Upper lobe of left lung (tissue), 4 donors: ENCODE data around the gene TOMM22.
A peak's percentile ranks its signal among the peaks of the same experiment; 100 is the strongest.

Source experiments
- CTCF ChIP-seq, 6 experiments: fragments of 450-650 bp in 4 of 6; fragments of 200-600 bp in 2 of 6; sonication (generic) in 2 of 6; IDR thresholded peaks; one replicate each; pipeline ENCODE4 v1.5.1; 2016 to 2019; ENCODE audit warnings: antibody characterized with exemption in 6 of 6
- EP300 ChIP-seq, 4 donors: sonication (generic); formaldehyde crosslinking; IDR thresholded peaks; one replicate each; pipeline ENCODE4 v1.5.1; 2017; ENCODE audit warnings: antibody characterized with exemption in 4 of 4, control low read depth in 2 of 4
- POLR2A ChIP-seq, 4 donors: fragments of 450-650 bp; IDR thresholded peaks; one replicate each; pipeline ENCODE4 v1.5.1; 2016 to 2017; ENCODE audit warnings: antibody characterized with exemption in 4 of 4, mild to moderate bottlenecking in 2 of 4
- POLR2AphosphoS5 ChIP-seq, 2 donors: sonication (generic); formaldehyde crosslinking; IDR thresholded peaks; one replicate each; pipeline ENCODE4 v1.5.1; 2017; ENCODE audit warnings: antibody characterized with exemption in 2 of 2

GRCh38 chr22:38706101-38706900 lies 24.5 kb downstream of the TOMM22 start:
- peak in 1 of 4 donors; percentile 7 for TF ChIP-seq POLR2A (IDR thresholded peaks at IDR 0.05)
- no peak for TF ChIP-seq CTCF (IDR thresholded peaks at IDR 0.05)
- no peak for TF ChIP-seq POLR2AphosphoS5 (IDR thresholded peaks at IDR 0.05)
- TF ChIP-seq EP300 (IDR thresholded peaks at IDR 0.05) = no peak
